HUES48 (cell line): ENCODE data around the gene TOLLIP.

Experiments used
- H3K27ac ChIP-seq: one replicate; pipeline ENCODE4 v1.7.0; 2013; ENCODE audit warnings: low read depth, low read length, inconsistent platforms
- H3K27me3 ChIP-seq: 2 replicates; pipeline ENCODE4 v1.6.1; 2013; ENCODE audit warnings: mild to moderate bottlenecking, low read length; ENCODE audit not compliant: control insufficient read depth, insufficient read depth
- H3K36me3 ChIP-seq: 2 replicates; pipeline ENCODE4 v1.6.1; 2013; ENCODE audit warnings: low read length; ENCODE audit not compliant: control insufficient read depth, insufficient read depth
- H3K4me1 ChIP-seq: 2 replicates; pipeline ENCODE4 v1.6.1; 2013; ENCODE audit warnings: mild to moderate bottlenecking, low read length; ENCODE audit not compliant: control insufficient read depth, insufficient read depth
- H3K4me3 ChIP-seq: 2 replicates; pipeline ENCODE4 v1.5.1; 2013; ENCODE audit warnings: mild to moderate bottlenecking, low read depth, low read length
- H3K9ac ChIP-seq: 2 replicates; pipeline ENCODE4 v1.6.1; 2013; ENCODE audit warnings: mild to moderate bottlenecking, low read depth, low read length, moderate library complexity
- H3K9me3 ChIP-seq: 2 replicates; pipeline ENCODE4 v1.6.1; 2013; ENCODE audit warnings: low read length; ENCODE audit not compliant: control insufficient read depth, insufficient read depth

The TOLLIP gene

GRCh38 chr11:1303126-1303821, 6.2 kb downstream of the TOLLIP start:
- H3K27ac ChIP-seq, result peak overlapping the region; percentile 39
- H3K27me3 ChIP-seq, result no peaks in the 10 kb centered on the region
- no peak overlapping the region for H3K9ac ChIP-seq
- no peak overlapping the region for H3K4me3 ChIP-seq
- H3K9me3 ChIP-seq, result no peaks in the 10 kb centered on the region
- H3K4me1 ChIP-seq, result 0 out of 2 replicates have a peak, but pooled peaks cover 7% of the 10 kb centered on the region
- H3K36me3 ChIP-seq, result peaks cover 6% of the 10 kb centered on the region; the same call in 1 of the 2 replicates

DNA sequence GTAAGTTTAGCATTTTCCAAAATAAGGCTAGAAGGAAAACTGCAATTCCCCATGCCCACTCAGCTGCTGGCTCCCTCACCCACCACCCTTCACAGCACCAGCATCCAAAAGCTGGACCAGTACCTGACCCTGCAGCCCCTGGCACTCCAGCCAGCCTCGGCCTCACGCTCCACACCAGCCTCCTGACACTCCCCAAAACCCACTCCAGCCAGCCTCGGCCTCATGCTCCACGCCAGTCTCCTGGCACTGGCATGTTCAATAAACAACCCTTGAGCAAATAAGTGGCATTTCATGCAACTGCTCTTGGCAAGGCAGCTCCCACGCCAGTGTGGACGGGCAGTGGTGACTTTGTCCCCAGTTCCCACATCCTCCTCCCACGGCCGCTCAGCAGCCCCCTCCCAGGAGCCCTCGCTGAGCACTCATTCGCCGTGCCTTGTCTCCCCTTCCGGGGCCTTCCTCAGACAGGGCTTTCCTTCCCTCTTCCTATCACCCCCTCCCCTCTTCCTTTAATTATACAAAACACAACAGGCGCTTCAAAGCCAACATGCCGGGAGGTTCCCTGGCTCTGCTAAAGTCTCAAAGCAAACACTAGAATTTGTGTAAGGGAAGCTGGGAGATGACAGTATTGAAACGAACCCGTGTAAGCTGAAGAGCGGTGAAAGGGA, 6.8 kb downstream of the TOLLIP start:
- 0 out of 2 replicates have a peak, but pooled peaks cover 7% of the 10 kb centered on the region for H3K4me1 ChIP-seq
- H3K36me3 ChIP-seq, result peaks cover 13% of the 10 kb centered on the region
- H3K27me3 ChIP-seq, result no peaks in the 10 kb centered on the region
- peak overlapping the region; percentile 39 for H3K27ac ChIP-seq
- no peak overlapping the region for H3K9ac ChIP-seq
- no peak overlapping the region for H3K4me3 ChIP-seq
- no peaks in the 10 kb centered on the region for H3K9me3 ChIP-seq

GRCh38 chr11:1302041-1302460, 7.4 kb downstream of the TOLLIP start:
- Histone ChIP-seq H3K9me3 (no peaks in the 10 kb centered on the region), H3K27me3 (no peaks in the 10 kb centered on the region), H3K4me1 (0 out of 2 replicates have a peak, but pooled peaks cover 7% of the 10 kb centered on the region), H3K27ac (no peak overlapping the region), H3K4me3 (no peak overlapping the region), H3K9ac (no peak overlapping the region), H3K36me3 (peaks cover 11% of the 10 kb centered on the region)

DNA sequence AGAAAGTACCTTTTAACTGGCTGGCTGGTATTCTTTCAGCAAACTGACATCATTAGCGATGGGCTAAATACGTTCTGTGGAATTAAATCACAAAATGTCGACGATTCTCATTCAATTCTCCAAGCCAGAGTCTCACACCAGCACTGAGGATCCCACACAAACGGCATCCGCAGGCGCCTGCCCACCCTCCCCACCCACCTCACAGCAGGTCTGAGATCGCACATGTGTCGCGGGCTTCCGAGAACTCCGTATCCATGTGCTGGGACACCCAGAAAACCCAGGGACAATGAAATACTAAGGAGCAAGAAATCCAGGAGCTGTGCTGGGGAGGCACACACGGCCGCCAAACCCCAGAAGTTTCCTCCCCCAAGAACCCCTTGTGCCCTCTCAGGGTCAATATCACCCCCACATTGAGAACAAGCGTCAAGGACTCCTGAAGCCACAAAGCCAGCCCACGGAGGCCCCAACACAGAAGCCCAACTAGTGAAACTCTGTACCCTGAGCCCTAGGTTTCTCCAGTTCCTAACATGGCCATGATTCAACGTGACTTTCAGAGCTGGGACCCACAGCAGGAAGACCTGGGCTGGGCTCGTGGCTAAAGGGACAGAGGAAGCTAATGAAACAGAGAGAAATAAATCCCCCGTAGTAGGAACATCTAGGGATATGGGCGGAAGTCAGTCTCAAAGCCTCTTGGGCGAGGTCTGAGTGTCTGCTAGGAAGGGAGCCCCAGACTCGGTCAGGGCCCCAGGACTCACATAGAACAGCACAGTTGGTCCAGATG, 8.0 kb downstream of the TOLLIP start:
- Histone ChIP-seq H3K9me3 (no peaks in the 10 kb centered on the region), H3K4me3 (no peak overlapping the region), H3K27me3 (no peaks in the 10 kb centered on the region), H3K36me3 (peaks cover 8% of the 10 kb centered on the region; the same call in 1 of the 2 replicates), H3K9ac (no peak overlapping the region), H3K4me1 (0 out of 2 replicates have a peak, but pooled peaks cover 7% of the 10 kb centered on the region), H3K27ac (no peak overlapping the region)

- no peak overlapping the region for H3K4me3 ChIP-seq
These were observed 8.8 kb downstream of the TOLLIP start for GRCh38 chr11:1300569-1301187.

DNA sequence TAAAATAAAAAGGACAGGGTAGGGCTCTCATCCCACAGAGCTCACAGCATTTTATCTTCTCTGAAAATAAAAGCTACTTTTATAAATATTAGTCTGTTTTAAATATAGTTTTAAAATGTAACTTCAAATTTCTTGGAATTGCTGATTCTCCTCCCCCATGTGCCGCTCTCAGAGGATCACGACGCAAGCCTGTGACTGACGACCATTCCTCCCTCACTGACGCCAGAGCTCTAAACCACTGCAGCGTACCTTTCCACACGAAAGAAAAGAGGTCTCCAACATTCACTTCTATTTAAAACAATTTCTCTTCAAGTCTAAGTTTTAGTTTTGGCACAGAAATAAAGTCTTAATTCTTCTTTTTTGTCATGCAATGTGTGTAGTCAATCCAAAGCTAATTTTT, 9.3 kb downstream of the TOLLIP start:
- H3K9me3 ChIP-seq, result no peaks in the 10 kb centered on the region
- no peak overlapping the region for H3K27ac ChIP-seq
- no peak overlapping the region for H3K9ac ChIP-seq
- 0 out of 2 replicates have a peak, but pooled peaks cover 7% of the 10 kb centered on the region for H3K4me1 ChIP-seq
- H3K4me3 ChIP-seq, result no peak overlapping the region
- no peaks in the 10 kb centered on the region for H3K27me3 ChIP-seq
- peaks cover 12% of the 10 kb centered on the region; the same call in 1 of the 2 replicates for H3K36me3 ChIP-seq

More at GRCh38 chr11:1300569-1301187, 8.8 kb downstream of the TOLLIP start:
- H3K36me3 ChIP-seq, result peaks cover 8% of the 10 kb centered on the region; the same call in 1 of the 2 replicates
- H3K9me3 ChIP-seq, result no peaks in the 10 kb centered on the region
- H3K27ac ChIP-seq, result no peak overlapping the region
- H3K9ac ChIP-seq, result no peak overlapping the region
- H3K27me3 ChIP-seq, result no peaks in the 10 kb centered on the region
- 0 out of 2 replicates have a peak, but pooled peaks cover 7% of the 10 kb centered on the region for H3K4me1 ChIP-seq

DNA sequence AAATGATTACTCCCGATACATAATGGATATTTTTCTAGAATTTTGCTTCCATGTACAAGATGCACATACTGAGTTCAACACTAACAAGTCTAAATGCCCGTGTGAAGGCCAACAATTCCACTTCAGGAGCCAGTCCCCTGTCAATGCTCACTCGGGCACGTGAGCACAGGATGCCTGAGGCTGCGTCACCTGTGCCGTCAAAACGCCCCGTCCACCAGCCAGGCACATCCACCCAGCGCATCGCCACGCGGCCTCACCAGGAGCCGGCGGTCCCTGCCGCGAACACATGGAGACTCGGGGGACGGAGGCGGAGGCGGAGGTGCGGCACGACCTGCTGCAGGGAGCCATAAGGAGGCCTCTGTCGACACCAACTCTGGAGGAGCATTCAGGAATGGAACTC, 9.8 kb downstream of the TOLLIP start:
- H3K27ac ChIP-seq, result no peak overlapping the region
- no peak overlapping the region for H3K4me3 ChIP-seq
- peaks cover 12% of the 10 kb centered on the region; the same call in 1 of the 2 replicates for H3K36me3 ChIP-seq

GRCh38 chr11:1298695-1299492, 10.5 kb downstream of the TOLLIP start:
- Histone ChIP-seq H3K27me3 (no peaks in the 10 kb centered on the region), H3K27ac (no peak overlapping the region), H3K4me1 (0 out of 2 replicates have a peak, but pooled peaks cover 7% of the 10 kb centered on the region), H3K9me3 (no peaks in the 10 kb centered on the region), H3K36me3 (peaks cover 13% of the 10 kb centered on the region), H3K4me3 (no peak overlapping the region), H3K9ac (no peak overlapping the region)

More for the DNA sequence above, 9.8 kb downstream of the TOLLIP start:
- Histone ChIP-seq H3K9me3 (no peaks in the 10 kb centered on the region), H3K27me3 (no peaks in the 10 kb centered on the region), H3K9ac (no peak overlapping the region), H3K4me1 (0 out of 2 replicates have a peak, but pooled peaks cover 7% of the 10 kb centered on the region)

DNA sequence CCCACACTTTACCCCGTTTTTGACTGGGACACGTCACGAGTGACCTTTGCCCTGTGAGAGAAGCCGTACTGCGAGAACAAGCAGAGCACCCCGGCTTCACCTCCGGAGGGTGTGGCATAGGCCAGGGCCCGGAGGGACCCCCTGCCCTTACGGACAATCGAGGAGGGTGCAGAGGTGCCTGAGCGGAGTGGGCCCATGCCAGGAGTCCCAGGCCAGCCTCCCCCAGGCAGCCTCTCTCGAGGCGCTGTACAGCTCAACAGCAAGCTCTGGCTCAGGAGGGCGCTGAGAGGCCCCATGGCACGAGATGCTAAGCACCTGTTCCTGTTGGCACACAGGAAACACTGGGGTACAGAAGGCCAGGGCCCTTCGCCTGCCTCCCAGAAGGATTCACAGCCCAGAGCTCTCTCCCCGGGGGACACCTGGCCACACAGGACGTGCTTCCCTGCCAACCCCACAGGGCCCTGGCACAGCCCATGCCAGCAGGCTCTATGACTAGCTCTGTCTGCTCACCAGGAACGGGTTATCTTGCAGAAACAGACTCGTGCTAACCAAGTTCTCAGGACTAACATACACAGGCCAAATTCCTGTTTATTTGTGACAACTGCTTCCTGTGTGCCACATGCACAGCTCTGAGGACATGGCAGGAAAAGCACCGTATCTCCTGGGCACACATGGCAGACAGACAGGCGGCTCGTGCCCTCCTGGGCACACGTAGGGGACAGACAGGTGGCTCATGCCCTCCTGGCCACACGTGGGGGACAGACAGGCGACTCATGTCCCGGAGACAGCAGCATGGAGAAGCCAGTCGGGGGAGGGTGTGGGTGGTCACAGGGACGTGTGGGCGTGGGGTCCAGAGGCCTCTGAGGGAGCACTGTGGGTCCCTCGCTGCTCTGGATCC, 11.6 kb downstream of the TOLLIP start:
- Histone ChIP-seq H3K9ac (no peak overlapping the region), H3K4me1 (0 out of 2 replicates have a peak, but pooled peaks cover 4% of the 10 kb centered on the region), H3K4me3 (no peak overlapping the region), H3K36me3 (peaks cover 16% of the 10 kb centered on the region), H3K27me3 (no peaks in the 10 kb centered on the region), H3K27ac (no peak overlapping the region), H3K9me3 (no peaks in the 10 kb centered on the region)
